Fibroblast of lung (primary cell): Measurements from ENCODE around the gene OR2C3. TPM values are rescaled to one million over a fixed set of nuclear protein-coding genes. Genes with fewer than 3 reads are reported as not detected.

Experiments used
- DNase-seq, 2 donors: peaks; one replicate each; pipeline versions ENCODE4 v3.0.0 to v3.0.0-alpha.2; 2010; ENCODE audit warnings: low read depth in 2 of 2
- H2AFZ ChIP-seq: 2 replicates; pipeline ENCODE4 v1.5.1; 2012; ENCODE audit warnings: low read length, control low read depth, inconsistent platforms
- H3K27ac ChIP-seq: 2 replicates; pipeline ENCODE4 v1.5.1; 2011; ENCODE audit warnings: low read length, control low read depth; ENCODE audit not compliant: insufficient read depth
- H3K27me3 ChIP-seq: 2 replicates; pipeline ENCODE4 v1.5.1; 2011; ENCODE audit warnings: mild to moderate bottlenecking, low read length; ENCODE audit not compliant: control insufficient read depth, insufficient read depth
- H3K36me3 ChIP-seq: 2 replicates; pipeline ENCODE4 v1.5.1; 2011; ENCODE audit warnings: low read length; ENCODE audit not compliant: control insufficient read depth, insufficient read depth
- H3K4me1 ChIP-seq: 2 replicates; pipeline ENCODE4 v1.5.1; 2011; ENCODE audit warnings: low read length; ENCODE audit not compliant: control insufficient read depth, insufficient read depth; ENCODE audit errors: extremely low read depth
- H3K4me2 ChIP-seq: 2 replicates; pipeline ENCODE4 v1.5.1; 2011; ENCODE audit warnings: low read length, control low read depth; ENCODE audit not compliant: insufficient read depth; ENCODE audit errors: extremely low read depth
- H3K4me3 ChIP-seq, 4 experiments: fragments of 200-600 bp in 1 of 4; sonication (generic) in 1 of 4; replicated peaks in 1 of 4; 2 replicates each; pipeline ENCODE4 v1.5.1; 2011 to 2016; ENCODE audit warnings: low read length in 4 of 4, low read depth in 3 of 4, mild to moderate bottlenecking in 3 of 4, control low read depth in 2 of 4, inconsistent platforms in 1 of 4, mixed read lengths in 1 of 4; ENCODE audit not compliant: insufficient read depth in 1 of 4; ENCODE audit errors: control extremely low read depth in 1 of 4
- H3K79me2 ChIP-seq: 2 replicates; pipeline ENCODE4 v1.5.1; 2012; ENCODE audit warnings: mild to moderate bottlenecking, low read length, inconsistent platforms; ENCODE audit not compliant: control insufficient read depth, insufficient read depth
- H3K9ac ChIP-seq: 2 replicates; pipeline ENCODE4 v1.5.1; 2011; ENCODE audit warnings: mild to moderate bottlenecking, low read length, control low read depth; ENCODE audit not compliant: insufficient read depth
- H3K9me3 ChIP-seq: 2 replicates; pipeline ENCODE4 v1.5.1; 2012; ENCODE audit warnings: low read depth, low read length; ENCODE audit not compliant: control insufficient read depth, insufficient read depth
- H4K20me1 ChIP-seq: 2 replicates; pipeline ENCODE4 v1.5.1; 2011; ENCODE audit warnings: low read length; ENCODE audit not compliant: control insufficient read depth, insufficient read depth; ENCODE audit errors: extremely low read depth
- EZH2 ChIP-seq: IDR thresholded peaks from 2 replicates; pipeline ENCODE4 v1.5.1; 2012; ENCODE audit warnings: low read length, control low read depth, mild to moderate bottlenecking; ENCODE audit errors: missing control alignments
- polyA plus RNA-seq, 2 donors: library from polyadenylated mRNA; depleted of rRNA in 1 of 2; stranded (reverse) in 1 of 2; unstranded in 1 of 2; fragments of >200 nt; gene quantifications; 2 replicates each; pipeline ENCODE4 v1.2.1, GENCODE V29; 2011 to 2012; ENCODE audit warnings: missing spikeins in 1 of 2
- total RNA-seq: library from RNA; depleted of rRNA; stranded (reverse); fragments of >200 nt; gene quantifications from 2 replicates; pipeline ENCODE4 v1.2.1, GENCODE V29; 2014
- TF ChIP-seq, protein P1 (sequence below), 2 donors: IDR thresholded peaks in 1 of 2; conservative IDR thresholded peaks in 1 of 2; 1 replicate in 1 of 2; 2 replicates in 1 of 2; pipeline ENCODE4 v1.5.1; 2011 to 2012; ENCODE audit warnings: low read length in 2 of 2, control low read depth in 1 of 2, inconsistent platforms in 1 of 2, low read depth in 1 of 2, mild to moderate bottlenecking in 1 of 2

OR2C3 gene
- total and polyA plus RNA-seq, 2 donors (not counting 1 experiment from before 2014, with no cell fraction given), result not detected

DNA sequence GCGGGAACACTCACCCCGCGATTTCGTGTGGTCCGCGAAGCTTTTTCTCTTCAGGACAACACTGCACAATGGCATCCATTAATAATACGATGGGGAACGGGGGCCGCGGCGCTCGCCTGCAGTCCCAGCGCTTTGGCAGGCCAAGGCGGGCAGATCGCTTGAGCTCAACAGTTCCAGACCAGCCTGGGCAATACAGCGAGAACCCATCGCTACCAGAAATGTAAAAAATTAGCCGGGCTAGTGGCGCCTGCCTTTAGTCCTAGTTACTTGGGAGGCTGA, 17.7 kb downstream of the OR2C3 start:
- no peak overlapping the region for H3K4me3 ChIP-seq
- no peak overlapping the region for H3K9ac ChIP-seq
- no peak overlapping the region for H2AFZ ChIP-seq
- TF ChIP-seq EZH2, result no peak
- TF ChIP-seq, protein P1, sequence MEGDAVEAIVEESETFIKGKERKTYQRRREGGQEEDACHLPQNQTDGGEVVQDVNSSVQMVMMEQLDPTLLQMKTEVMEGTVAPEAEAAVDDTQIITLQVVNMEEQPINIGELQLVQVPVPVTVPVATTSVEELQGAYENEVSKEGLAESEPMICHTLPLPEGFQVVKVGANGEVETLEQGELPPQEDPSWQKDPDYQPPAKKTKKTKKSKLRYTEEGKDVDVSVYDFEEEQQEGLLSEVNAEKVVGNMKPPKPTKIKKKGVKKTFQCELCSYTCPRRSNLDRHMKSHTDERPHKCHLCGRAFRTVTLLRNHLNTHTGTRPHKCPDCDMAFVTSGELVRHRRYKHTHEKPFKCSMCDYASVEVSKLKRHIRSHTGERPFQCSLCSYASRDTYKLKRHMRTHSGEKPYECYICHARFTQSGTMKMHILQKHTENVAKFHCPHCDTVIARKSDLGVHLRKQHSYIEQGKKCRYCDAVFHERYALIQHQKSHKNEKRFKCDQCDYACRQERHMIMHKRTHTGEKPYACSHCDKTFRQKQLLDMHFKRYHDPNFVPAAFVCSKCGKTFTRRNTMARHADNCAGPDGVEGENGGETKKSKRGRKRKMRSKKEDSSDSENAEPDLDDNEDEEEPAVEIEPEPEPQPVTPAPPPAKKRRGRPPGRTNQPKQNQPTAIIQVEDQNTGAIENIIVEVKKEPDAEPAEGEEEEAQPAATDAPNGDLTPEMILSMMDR (conservative IDR thresholded peaks at IDR 0.05 in 1 of 2, IDR thresholded peaks at IDR 0.05 in 1 of 2; ENCODE audit: low read depth in 1 of 2, low read length in 2 of 2), result no peak
- no peaks in the 10 kb centered on the region for H3K79me2 ChIP-seq
- H3K4me2 ChIP-seq, result no peak overlapping the region
- H3K4me1 ChIP-seq, result no peaks in the 10 kb centered on the region
- no peaks in the 10 kb centered on the region for H4K20me1 ChIP-seq
- H3K9me3 ChIP-seq, result no peaks in the 10 kb centered on the region
- H3K36me3 ChIP-seq, result no peaks in the 10 kb centered on the region
- H3K27ac ChIP-seq, result no peak overlapping the region
- H3K27me3 ChIP-seq, result no peaks in the 10 kb centered on the region
- DNase-seq, result no peak

DNA sequence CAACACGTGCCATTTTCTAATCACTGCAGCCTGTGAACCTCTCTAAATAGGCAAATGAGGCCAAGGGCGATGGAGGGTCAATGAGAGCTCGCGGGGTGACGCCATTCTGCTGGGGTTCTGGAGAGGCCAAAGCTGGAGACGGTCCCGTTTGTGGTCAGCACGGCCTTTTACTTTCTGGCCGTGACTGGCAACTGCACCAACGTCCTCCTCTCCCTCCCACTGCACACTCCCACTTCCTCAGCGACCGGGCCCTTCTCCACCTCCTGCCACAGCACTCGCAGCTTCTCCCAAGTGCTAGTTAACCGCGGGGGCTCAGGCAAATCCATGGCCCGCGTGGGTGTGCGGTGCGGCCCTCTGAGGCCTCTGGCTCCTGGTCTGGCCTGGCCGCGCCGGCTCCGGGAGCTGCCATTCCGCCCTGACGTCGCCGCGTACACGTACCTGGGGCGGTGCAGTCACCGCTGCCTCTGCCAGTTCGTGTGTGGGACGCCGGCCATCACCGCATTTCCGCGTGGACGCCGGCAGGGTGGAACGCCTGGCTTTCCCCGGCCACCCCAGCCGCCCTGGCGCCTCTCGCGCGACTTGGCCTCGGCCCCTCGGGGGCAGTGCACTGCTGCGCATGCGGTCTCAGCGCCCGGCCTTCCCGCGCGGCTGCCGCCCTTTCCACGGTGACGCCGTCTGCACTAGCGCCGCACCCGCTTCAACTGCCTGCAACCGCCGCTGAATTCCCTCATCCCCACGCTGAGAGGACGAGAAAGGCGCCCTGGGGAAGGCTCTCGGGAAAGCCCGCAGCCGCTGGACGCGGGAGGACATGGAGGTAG, 18.2 kb downstream of the OR2C3 start:
- Histone ChIP-seq H3K9ac (no peak overlapping the region), H3K27me3 (no peaks in the 10 kb centered on the region), H3K36me3 (no peaks in the 10 kb centered on the region), H3K4me3 (no peak overlapping the region), H3K4me2 (no peak overlapping the region), H3K4me1 (no peaks in the 10 kb centered on the region), H3K27ac (no peak overlapping the region), H3K9me3 (no peaks in the 10 kb centered on the region), H2AFZ (no peak overlapping the region), H4K20me1 (no peaks in the 10 kb centered on the region), H3K79me2 (no peaks in the 10 kb centered on the region)
- DNase-seq, result no peak
- TF ChIP-seq, protein P1 (conservative IDR thresholded peaks at IDR 0.05 in 1 of 2, IDR thresholded peaks at IDR 0.05 in 1 of 2; ENCODE audit: low read depth in 1 of 2, low read length in 2 of 2), result no peak
- TF ChIP-seq EZH2, result no peak

- no peak overlapping the region for H3K4me3 ChIP-seq
- no peaks in the 10 kb centered on the region for H3K36me3 ChIP-seq
- no peaks in the 10 kb centered on the region for H3K27me3 ChIP-seq
- H2AFZ ChIP-seq, result no peak overlapping the region
- DNase-seq, result no peak
- no peaks in the 10 kb centered on the region for H3K9me3 ChIP-seq
- H4K20me1 ChIP-seq, result no peaks in the 10 kb centered on the region
- H3K4me1 ChIP-seq, result no peaks in the 10 kb centered on the region
- no peak overlapping the region for H3K4me2 ChIP-seq
- H3K27ac ChIP-seq, result no peak overlapping the region
- no peak for TF ChIP-seq EZH2
- TF ChIP-seq, protein P1 (conservative IDR thresholded peaks at IDR 0.05 in 1 of 2, IDR thresholded peaks at IDR 0.05 in 1 of 2; ENCODE audit: low read depth in 1 of 2, low read length in 2 of 2), result no peak
- no peaks in the 10 kb centered on the region for H3K79me2 ChIP-seq
- H3K9ac ChIP-seq, result no peak overlapping the region
Observed at GRCh38 chr1:247506831-247507230, 29.4 kb downstream of the OR2C3 start.
